GM19438 (cell line): ENCODE data around the gene UBAC2.
A peak's percentile ranks its signal among the peaks of the same experiment; 100 is the strongest.
"Not testable (repeated sequence)": the region's sequence is repeated elsewhere in the genome, so short reads cannot be mapped to it uniquely, and the experiment has no call there.

Experiments used
- ATAC-seq: cut with Tn5 transposase; IDR thresholded peaks from one replicate; pipeline ENCODE4 v1.9.1; 2021; ENCODE audit warnings: low read depth; ENCODE audit not compliant: unreplicated experiment

The UBAC2 gene

GRCh38 chr13:99230588-99230987 lies 29.9 kb downstream of the UBAC2 start:
- ATAC-seq: not testable (repeated sequence)

GRCh38 chr13:99230991-99231390 lies 30.3 kb downstream of the UBAC2 start:
- ATAC-seq: no peak

- ATAC-seq: no peak
Observed at GRCh38 chr13:99231721-99232120, 31.1 kb downstream of the UBAC2 start.

- peak; percentile 69 for ATAC-seq
Observed at GRCh38 chr13:99237981-99238662, 37.5 kb downstream of the UBAC2 start.

- no peak for ATAC-seq
Observed at GRCh38 chr13:99246100-99246499, 45.4 kb downstream of the UBAC2 start.

GRCh38 chr13:99249178-99249577 lies 48.5 kb downstream of the UBAC2 start:
- ATAC-seq: not testable (repeated sequence)

GRCh38 chr13:99249606-99250005 lies 49.0 kb downstream of the UBAC2 start:
- ATAC-seq: not testable (repeated sequence)

GRCh38 chr13:99250982-99251825 lies 50.5 kb downstream of the UBAC2 start:
- ATAC-seq: no peak

GRCh38 chr13:99251921-99252320 lies 51.3 kb downstream of the UBAC2 start:
- ATAC-seq: no peak

- no peak for ATAC-seq
Observed at GRCh38 chr13:99254830-99255229, 54.2 kb downstream of the UBAC2 start.

GRCh38 chr13:99255271-99255670 lies 54.6 kb downstream of the UBAC2 start:
- ATAC-seq: no peak

GRCh38 chr13:99256283-99256682 lies 55.6 kb downstream of the UBAC2 start:
- ATAC-seq: no peak

- no peak for ATAC-seq
Observed at GRCh38 chr13:99256709-99257108, 56.1 kb downstream of the UBAC2 start.

GRCh38 chr13:99257291-99257690 lies 56.6 kb downstream of the UBAC2 start:
- no peak for ATAC-seq

GRCh38 chr13:99258210-99258860 lies 57.7 kb downstream of the UBAC2 start, which contains the start of gene GPR18:
TSS of gene GPR18 (minus strand) at chr13:99258379. CDS start at chr13:99255872, 2,507 bp downstream.
- peak; percentile 83 for ATAC-seq

GRCh38 chr13:99258946-99259345 lies 58.3 kb downstream of the UBAC2 start:
- peak; percentile 52 for ATAC-seq

GRCh38 chr13:99260216-99260615 lies 59.6 kb downstream of the UBAC2 start:
- ATAC-seq: no peak

GRCh38 chr13:99261059-99261458 lies 60.4 kb downstream of the UBAC2 start:
- ATAC-seq: no peak

GRCh38 chr13:99263126-99263785 lies 62.6 kb downstream of the UBAC2 start:
- no peak for ATAC-seq

GRCh38 chr13:99264051-99264450 lies 63.4 kb downstream of the UBAC2 start:
- ATAC-seq: no peak
